GM21360 (cell line): ENCODE results near the gene ZMIZ2.
"Not testable (repeated sequence)": the region's sequence is repeated elsewhere in the genome, so short reads cannot be mapped to it uniquely, and the experiment has no call there.

ENCODE experiments used
- ATAC-seq: cut with Tn5 transposase; IDR thresholded peaks from one replicate; pipeline ENCODE4 v1.9.1; 2021; ENCODE audit warnings: mild to moderate bottlenecking, moderate library complexity; ENCODE audit not compliant: unreplicated experiment

ZMIZ2 gene

GRCh38 chr7:44748045-44748947, at the start of gene ZMIZ2:
Gene ZMIZ2 (plus strand): TSS chr7:44748847. CDS start chr7:44756250, 7,403 bp downstream.
- peak; percentile 57 for ATAC-seq

- ATAC-seq: not testable (repeated sequence)
Observed at GRCh38 chr7:44699598-44699997, 49.0 kb upstream of the ZMIZ2 start.

GRCh38 chr7:44700322-44700721, 48.3 kb upstream of the ZMIZ2 start:
- ATAC-seq: no peak

GRCh38 chr7:44703391-44703790, 45.3 kb upstream of the ZMIZ2 start:
- ATAC-seq: not testable (repeated sequence)

GRCh38 chr7:44703921-44704320, 44.7 kb upstream of the ZMIZ2 start:
- no peak for ATAC-seq

- ATAC-seq: no peak
Observed at GRCh38 chr7:44705434-44705833, 43.2 kb upstream of the ZMIZ2 start.

GRCh38 chr7:44706788-44707557, 41.7 kb upstream of the ZMIZ2 start:
- no peak for ATAC-seq

GRCh38 chr7:44707558-44708230, 41.0 kb upstream of the ZMIZ2 start:
- ATAC-seq: no peak

- ATAC-seq: no peak
Observed at GRCh38 chr7:44709011-44709915, 39.4 kb upstream of the ZMIZ2 start.

GRCh38 chr7:44709945-44710596, 38.6 kb upstream of the ZMIZ2 start:
- ATAC-seq: no peak

GRCh38 chr7:44711528-44711927, 37.1 kb upstream of the ZMIZ2 start:
- no peak for ATAC-seq

GRCh38 chr7:44712012-44712411, 36.6 kb upstream of the ZMIZ2 start:
- ATAC-seq: no peak

- ATAC-seq: no peak
Observed at GRCh38 chr7:44713141-44713540, 35.5 kb upstream of the ZMIZ2 start.

GRCh38 chr7:44713680-44714335, 34.8 kb upstream of the ZMIZ2 start:
- no peak for ATAC-seq

GRCh38 chr7:44716205-44716604, 32.4 kb upstream of the ZMIZ2 start:
- no peak for ATAC-seq

- ATAC-seq: no peak
Observed at GRCh38 chr7:44720301-44720700, 28.3 kb upstream of the ZMIZ2 start.

- ATAC-seq: no peak
Observed at GRCh38 chr7:44724276-44724675, 24.4 kb upstream of the ZMIZ2 start.

GRCh38 chr7:44726250-44726649, 22.4 kb upstream of the ZMIZ2 start:
- not testable (repeated sequence) for ATAC-seq
